ENCODE measurements around the gene NFIB. TPM values are rescaled to one million over a fixed set of nuclear protein-coding genes. Genes with fewer than 3 reads are reported as not detected.

The NFIB gene
- total RNA-seq, 1 experiment from 2014 or later: 14.3 TPM

DNA sequence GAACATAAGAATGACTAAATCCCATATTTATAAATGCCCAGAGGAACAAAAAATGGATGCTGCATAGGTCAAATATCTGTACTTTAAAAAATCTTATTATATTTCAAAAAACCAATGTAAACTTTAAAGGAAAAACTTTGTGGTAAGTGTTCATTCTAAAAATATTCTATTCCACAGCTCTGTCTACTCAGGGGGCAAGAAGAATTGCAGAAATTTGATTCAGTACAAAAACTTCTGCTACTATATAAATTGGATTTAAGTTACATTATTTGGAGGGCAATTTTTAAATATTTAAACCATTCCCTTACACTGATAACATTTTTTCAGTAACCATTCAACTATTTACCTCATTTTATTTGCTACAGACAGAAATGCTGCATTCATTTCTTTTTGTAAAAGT is 32.1 kb downstream of the NFIB start:
- Histone ChIP-seq H3K79me1 (ENCODE audit: insufficient read depth, low read depth, low read length, poor library complexity, severe bottlenecking) (no peaks in the 10 kb centered on the region), H3K56ac (ENCODE audit: insufficient read length, low read depth, low read length) (no peak overlapping the region), H2BK20ac (ENCODE audit: low read depth, low read length, poor library complexity, severe bottlenecking) (no peak overlapping the region), H3K4ac (ENCODE audit: low read depth, low read length) (no peak overlapping the region), H3K18ac (ENCODE audit: insufficient read length, low read depth, low read length) (no peak overlapping the region), H3T11ph (ENCODE audit: low read length) (no peak overlapping the region), H3K27ac (ENCODE audit: insufficient read length, low read depth, low read length) (no peak overlapping the region), H3K14ac (ENCODE audit: insufficient read depth, low read length) (no peak overlapping the region), H2BK120ac (ENCODE audit: low read depth, low read length, poor library complexity, severe bottlenecking) (no peak overlapping the region), H3K9me3 (ENCODE audit: control insufficient read depth, low read depth, low read length) (no peaks in the 10 kb centered on the region), H3K23me2 (ENCODE audit: insufficient read length, low read depth, low read length, poor library complexity, severe bottlenecking) (no peaks in the 10 kb centered on the region), H4K8ac (replicated peaks; ENCODE audit: insufficient read length, low read depth, low read length) (no peak overlapping the region), H4K20me1 (ENCODE audit: control insufficient read depth, insufficient read depth, insufficient read length) (no peaks in the 10 kb centered on the region), H2BK15ac (ENCODE audit: low read depth, low read length) (no peak overlapping the region), H2BK5ac (ENCODE audit: insufficient read length, low read length) (no peak overlapping the region), H3K4me2 (ENCODE audit: insufficient read depth, insufficient read length, low read length) (no peak overlapping the region), H3K27me3 (ENCODE audit: insufficient read depth, low read length) (no peaks in the 10 kb centered on the region), H2AFZ (ENCODE audit: low read length) (no peak overlapping the region), H3K23ac (ENCODE audit: insufficient read length, low read depth, low read length) (no peak overlapping the region), H2AK5ac (ENCODE audit: insufficient read length, low read length) (no peak overlapping the region), H3K79me2 (ENCODE audit: insufficient read depth, low read length) (no peaks in the 10 kb centered on the region), H3K9ac (ENCODE audit: extremely low read depth, insufficient read length, low read length) (no peak overlapping the region), H3K4me1 (ENCODE audit: insufficient read depth, low read length) (no peaks in the 10 kb centered on the region), H2BK12ac (ENCODE audit: insufficient read length, low read depth, low read length) (no peak overlapping the region), H4K5ac (ENCODE audit: insufficient read length, low read depth, low read length) (no peak overlapping the region), H4K91ac (ENCODE audit: insufficient read length, low read depth, low read length) (no peak overlapping the region)
- no peaks in the 10 kb centered on the region for H3K27me3 Mint-ChIP-seq (ENCODE audit: low read depth)
- H3K4me3 Mint-ChIP-seq: no peak overlapping the region
- H3K4me1 Mint-ChIP-seq: peaks cover 9 to 22% of the 10 kb centered on the region in 2 experiments
- no peak for DNase-seq
- H3K27ac Mint-ChIP-seq: no peak overlapping the region
- TF ChIP-seq, protein P1, sequence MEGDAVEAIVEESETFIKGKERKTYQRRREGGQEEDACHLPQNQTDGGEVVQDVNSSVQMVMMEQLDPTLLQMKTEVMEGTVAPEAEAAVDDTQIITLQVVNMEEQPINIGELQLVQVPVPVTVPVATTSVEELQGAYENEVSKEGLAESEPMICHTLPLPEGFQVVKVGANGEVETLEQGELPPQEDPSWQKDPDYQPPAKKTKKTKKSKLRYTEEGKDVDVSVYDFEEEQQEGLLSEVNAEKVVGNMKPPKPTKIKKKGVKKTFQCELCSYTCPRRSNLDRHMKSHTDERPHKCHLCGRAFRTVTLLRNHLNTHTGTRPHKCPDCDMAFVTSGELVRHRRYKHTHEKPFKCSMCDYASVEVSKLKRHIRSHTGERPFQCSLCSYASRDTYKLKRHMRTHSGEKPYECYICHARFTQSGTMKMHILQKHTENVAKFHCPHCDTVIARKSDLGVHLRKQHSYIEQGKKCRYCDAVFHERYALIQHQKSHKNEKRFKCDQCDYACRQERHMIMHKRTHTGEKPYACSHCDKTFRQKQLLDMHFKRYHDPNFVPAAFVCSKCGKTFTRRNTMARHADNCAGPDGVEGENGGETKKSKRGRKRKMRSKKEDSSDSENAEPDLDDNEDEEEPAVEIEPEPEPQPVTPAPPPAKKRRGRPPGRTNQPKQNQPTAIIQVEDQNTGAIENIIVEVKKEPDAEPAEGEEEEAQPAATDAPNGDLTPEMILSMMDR (conservative IDR thresholded peaks at IDR 0.05): no peak
- no peaks in the 10 kb centered on the region for H3K36me3 Mint-ChIP-seq (ENCODE audit: insufficient read depth in 1 of 3, low read depth in 3 of 3)
- H3K9me3 Mint-ChIP-seq: no peaks in the 10 kb centered on the region

All from H9 (cell line).